ENCODE data around the gene ISG20.

The ISG20 gene

DNA sequence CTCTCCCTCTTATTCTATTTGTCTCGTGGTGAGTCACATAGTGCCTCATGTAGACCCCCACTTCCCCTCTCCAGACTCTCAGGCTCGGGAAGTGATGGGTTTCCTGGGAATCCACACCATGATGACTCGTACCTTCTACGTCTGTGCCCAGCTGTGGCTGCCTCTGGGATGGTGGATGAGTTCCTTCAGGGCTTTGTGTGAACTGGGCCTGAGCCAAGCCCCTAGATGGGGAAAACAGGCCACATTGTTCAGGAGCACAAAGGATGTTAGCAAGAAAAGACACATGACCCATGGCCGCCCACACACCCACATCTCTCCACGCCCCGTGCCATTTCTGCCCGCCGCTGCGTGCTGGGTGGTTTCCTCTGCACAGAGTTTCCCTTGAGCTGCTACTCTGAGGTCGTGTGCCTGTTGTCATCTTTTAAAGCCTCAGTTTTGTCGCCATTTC, 10.5 kb downstream of the ISG20 start:
- no peak for DNase-seq (ENCODE audit: extremely low spot score)
- ChIA-PET POLR2A (no interaction called here), CTCF (no interaction called here)
- TF ChIP-seq FOXK2 (IDR thresholded peaks at IDR 0.05) = no peak
- no peak for TF ChIP-seq CTBP1 (IDR thresholded peaks at IDR 0.05; ENCODE audit: borderline replicate concordance)
- TF ChIP-seq LEF1 (IDR thresholded peaks at IDR 0.05; ENCODE audit: borderline replicate concordance) = no peak
- TF ChIP-seq L3MBTL2 (conservative IDR thresholded peaks at IDR 0.05) = no peak
- TF ChIP-seq SUZ12 (IDR thresholded peaks at IDR 0.05) = no peak
- no peak for TF ChIP-seq TARDBP (IDR thresholded peaks at IDR 0.05)
- TF ChIP-seq ARNT (IDR thresholded peaks at IDR 0.05) = no peak
- no peak for TF ChIP-seq BHLHE40 (IDR thresholded peaks at IDR 0.05; ENCODE audit: borderline replicate concordance)
- TF ChIP-seq ZNF384 (IDR thresholded peaks at IDR 0.05) = no peak
- no peak for TF ChIP-seq HDGF (IDR thresholded peaks at IDR 0.05; ENCODE audit: borderline replicate concordance)
- TF ChIP-seq FOXA1 (IDR thresholded peaks at IDR 0.05) = no peak

DNA sequence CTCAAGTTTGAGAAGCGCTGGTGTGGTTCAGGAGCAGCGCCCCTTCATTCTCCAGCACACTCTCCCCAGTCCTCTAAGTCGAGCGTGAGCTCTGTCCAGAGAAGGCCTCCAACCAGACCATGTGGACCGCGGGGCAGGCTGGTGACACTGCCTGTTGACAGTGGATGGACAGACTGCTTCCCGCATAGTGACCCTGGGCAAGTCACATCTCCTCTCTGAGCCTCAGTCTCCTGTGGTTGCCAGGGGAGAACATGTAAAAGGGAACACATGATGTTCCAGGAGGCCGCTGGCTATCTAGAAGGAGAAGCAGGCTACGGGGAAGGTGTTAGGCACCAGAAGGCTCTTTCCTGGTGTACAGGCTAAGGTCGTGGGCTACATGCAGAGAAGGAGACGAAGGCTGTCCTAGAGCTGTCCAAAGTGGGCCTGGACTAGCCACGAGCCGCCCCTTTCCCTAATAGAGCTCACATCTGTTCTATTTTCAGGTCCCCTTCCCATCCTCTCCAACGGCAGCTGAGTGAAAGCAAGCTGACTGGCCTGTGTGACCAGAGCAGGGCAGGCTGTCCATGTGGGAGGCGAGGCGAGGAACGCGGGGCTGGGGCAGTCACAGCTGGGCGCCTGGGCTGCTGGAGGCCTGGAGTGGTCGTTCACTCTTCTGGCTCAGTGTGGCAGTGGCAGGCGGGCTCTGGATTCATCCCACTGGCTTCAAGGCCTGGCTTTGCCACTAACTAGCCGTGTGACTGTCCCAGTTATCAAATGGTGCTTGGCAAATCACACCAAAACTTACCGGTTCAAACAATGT, 11.1 kb downstream of the ISG20 start:
- ChIA-PET CTCF (no interaction called here), POLR2A (no interaction called here)
- no peak for DNase-seq (ENCODE audit: extremely low spot score)
- no peak for TF ChIP-seq NFRKB (IDR thresholded peaks at IDR 0.05)
- TF ChIP-seq ARNT (IDR thresholded peaks at IDR 0.05) = no peak
- TF ChIP-seq L3MBTL2 (conservative IDR thresholded peaks at IDR 0.05) = no peak
- TF ChIP-seq FOXA1 (IDR thresholded peaks at IDR 0.05) = no peak
- TF ChIP-seq SP1 (IDR thresholded peaks at IDR 0.05) = no peak
- no peak for TF ChIP-seq BHLHE40 (IDR thresholded peaks at IDR 0.05; ENCODE audit: borderline replicate concordance)
- no peak for TF ChIP-seq TARDBP (IDR thresholded peaks at IDR 0.05)
- no peak for TF ChIP-seq CTBP1 (IDR thresholded peaks at IDR 0.05; ENCODE audit: borderline replicate concordance)
- TF ChIP-seq ZNF384 (IDR thresholded peaks at IDR 0.05) = no peak
- no peak for TF ChIP-seq HDGF (IDR thresholded peaks at IDR 0.05; ENCODE audit: borderline replicate concordance)
- no peak for TF ChIP-seq FOXM1 (IDR thresholded peaks at IDR 0.05; ENCODE audit: borderline replicate concordance)
- no peak for TF ChIP-seq ELF4 (IDR thresholded peaks at IDR 0.05)
- no peak for TF ChIP-seq FOXK2 (IDR thresholded peaks at IDR 0.05)
- TF ChIP-seq SUZ12 (IDR thresholded peaks at IDR 0.05) = no peak
- TF ChIP-seq LEF1 (IDR thresholded peaks at IDR 0.05; ENCODE audit: borderline replicate concordance) = no peak
- TF ChIP-seq, protein P1, sequence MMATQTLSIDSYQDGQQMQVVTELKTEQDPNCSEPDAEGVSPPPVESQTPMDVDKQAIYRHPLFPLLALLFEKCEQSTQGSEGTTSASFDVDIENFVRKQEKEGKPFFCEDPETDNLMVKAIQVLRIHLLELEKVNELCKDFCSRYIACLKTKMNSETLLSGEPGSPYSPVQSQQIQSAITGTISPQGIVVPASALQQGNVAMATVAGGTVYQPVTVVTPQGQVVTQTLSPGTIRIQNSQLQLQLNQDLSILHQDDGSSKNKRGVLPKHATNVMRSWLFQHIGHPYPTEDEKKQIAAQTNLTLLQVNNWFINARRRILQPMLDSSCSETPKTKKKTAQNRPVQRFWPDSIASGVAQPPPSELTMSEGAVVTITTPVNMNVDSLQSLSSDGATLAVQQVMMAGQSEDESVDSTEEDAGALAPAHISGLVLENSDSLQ (IDR thresholded peaks at IDR 0.05) = no peak

DNA sequence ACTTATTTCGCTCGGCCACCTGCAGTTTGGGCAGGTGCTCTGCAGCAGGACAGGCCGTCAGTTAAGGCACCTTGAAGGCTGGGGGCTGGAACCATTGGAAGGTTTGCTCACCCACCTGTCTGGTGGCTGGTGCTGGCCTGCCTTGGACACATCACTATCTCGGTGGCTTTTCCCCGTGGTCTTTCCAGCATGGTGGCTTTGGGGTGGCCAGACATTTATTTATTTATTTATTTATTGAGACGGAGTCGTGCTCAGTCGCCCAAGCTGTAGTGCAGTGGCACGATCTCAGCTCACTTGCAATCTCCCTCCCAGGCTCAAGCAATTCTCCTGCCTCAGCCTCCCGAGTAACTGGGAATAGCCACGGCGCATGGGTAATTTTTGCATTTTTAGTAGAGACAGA, 11.7 kb downstream of the ISG20 start:
- DNase-seq (ENCODE audit: extremely low spot score) = no peak
- ChIA-PET POLR2A (no interaction called here), CTCF (no interaction called here)
- no peak for TF ChIP-seq NFRKB (IDR thresholded peaks at IDR 0.05)
- no peak for TF ChIP-seq ZNF384 (IDR thresholded peaks at IDR 0.05)
- TF ChIP-seq SP1 (IDR thresholded peaks at IDR 0.05) = no peak
- TF ChIP-seq BHLHE40 (IDR thresholded peaks at IDR 0.05; ENCODE audit: borderline replicate concordance) = no peak
- TF ChIP-seq CTBP1 (IDR thresholded peaks at IDR 0.05; ENCODE audit: borderline replicate concordance) = no peak
- TF ChIP-seq L3MBTL2 (conservative IDR thresholded peaks at IDR 0.05) = no peak
- no peak for TF ChIP-seq FOXA1 (IDR thresholded peaks at IDR 0.05)
- TF ChIP-seq FOXM1 (IDR thresholded peaks at IDR 0.05; ENCODE audit: borderline replicate concordance) = no peak
- no peak for TF ChIP-seq TARDBP (IDR thresholded peaks at IDR 0.05)
- TF ChIP-seq, protein P1 (IDR thresholded peaks at IDR 0.05) = no peak
- no peak for TF ChIP-seq LEF1 (IDR thresholded peaks at IDR 0.05; ENCODE audit: borderline replicate concordance)
- no peak for TF ChIP-seq ELF4 (IDR thresholded peaks at IDR 0.05)
- no peak for TF ChIP-seq FOXK2 (IDR thresholded peaks at IDR 0.05)
- TF ChIP-seq ARNT (IDR thresholded peaks at IDR 0.05) = no peak
- TF ChIP-seq SUZ12 (IDR thresholded peaks at IDR 0.05) = no peak

DNA sequence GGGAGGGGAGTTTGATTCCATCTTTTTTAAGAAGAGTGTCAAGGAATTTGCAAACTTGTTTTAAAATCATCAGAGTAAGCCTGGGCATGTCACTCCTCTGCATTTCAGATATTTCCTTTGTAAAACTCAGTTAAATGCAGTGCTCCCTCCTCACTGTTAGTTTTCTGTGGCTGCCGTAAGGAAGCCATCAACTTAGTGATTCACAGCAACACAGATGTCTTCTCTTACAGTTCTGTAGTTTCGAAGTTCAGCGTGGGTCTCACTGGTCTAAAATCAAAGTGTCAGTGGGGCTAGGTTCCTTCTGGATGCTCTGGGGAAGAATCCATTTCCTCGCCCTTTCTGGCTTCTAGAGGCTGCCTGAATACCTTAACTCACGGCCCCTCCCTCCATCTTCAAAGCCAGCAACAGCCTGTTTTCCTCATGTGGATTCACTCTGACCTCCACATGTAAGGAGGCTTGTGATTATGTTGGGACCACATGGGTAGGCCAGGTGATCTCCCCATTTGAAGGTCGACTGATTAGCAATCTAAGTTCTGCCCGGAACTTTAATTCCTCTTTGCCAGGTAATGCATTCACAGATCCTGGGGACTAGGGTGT, 12.4 kb downstream of the ISG20 start:
- ChIA-PET POLR2A (no interaction called here), CTCF (no interaction called here)
- no peak for TF ChIP-seq SUZ12 (IDR thresholded peaks at IDR 0.05)
- TF ChIP-seq TARDBP (IDR thresholded peaks at IDR 0.05) = no peak
- TF ChIP-seq FOXK2 (IDR thresholded peaks at IDR 0.05) = no peak
- no peak for TF ChIP-seq BHLHE40 (IDR thresholded peaks at IDR 0.05; ENCODE audit: borderline replicate concordance)
- TF ChIP-seq, protein P1 (IDR thresholded peaks at IDR 0.05) = no peak
- DNase-seq (ENCODE audit: extremely low spot score) = no peak

DNA sequence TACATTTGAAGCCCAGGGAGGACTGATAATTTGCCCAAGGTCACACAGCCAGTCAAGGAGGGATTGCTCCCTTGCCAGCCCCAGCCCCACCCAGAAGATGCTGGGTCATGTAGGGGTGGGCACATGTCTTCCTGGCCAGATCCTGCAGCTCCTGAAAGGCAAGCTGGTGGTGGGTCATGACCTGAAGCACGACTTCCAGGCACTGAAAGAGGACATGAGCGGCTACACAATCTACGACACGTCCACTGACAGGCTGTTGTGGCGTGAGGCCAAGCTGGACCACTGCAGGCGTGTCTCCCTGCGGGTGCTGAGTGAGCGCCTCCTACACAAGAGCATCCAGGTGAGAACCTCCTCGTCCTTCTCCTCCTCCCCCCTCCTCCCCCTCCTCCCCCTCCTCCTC, 13.2 kb downstream of the ISG20 start:
- no peak for DNase-seq (ENCODE audit: extremely low spot score)
- ChIA-PET CTCF (no interaction called here), POLR2A (no interaction called here)
- TF ChIP-seq FOXM1 (IDR thresholded peaks at IDR 0.05; ENCODE audit: borderline replicate concordance) (no peak), HDGF (IDR thresholded peaks at IDR 0.05; ENCODE audit: borderline replicate concordance) (no peak), TARDBP (IDR thresholded peaks at IDR 0.05) (no peak), LEF1 (IDR thresholded peaks at IDR 0.05; ENCODE audit: borderline replicate concordance) (no peak), CTBP1 (IDR thresholded peaks at IDR 0.05; ENCODE audit: borderline replicate concordance) (no peak), BHLHE40 (IDR thresholded peaks at IDR 0.05; ENCODE audit: borderline replicate concordance) (no peak), SP1 (IDR thresholded peaks at IDR 0.05) (no peak), ZNF384 (IDR thresholded peaks at IDR 0.05) (no peak)
- TF ChIP-seq, protein P1 (IDR thresholded peaks at IDR 0.05) = no peak
